ENCODE data around the gene FXYD2. TPM values are rescaled to one million over a fixed set of nuclear protein-coding genes. Genes with fewer than 3 reads are reported as not detected.

FXYD2 gene
- total RNA-seq, 1 donor from 2014 or later: not detected

GRCh38 chr11:117822074-117823033, 2.2 kb downstream of the FXYD2 start:
- no peaks in the 10 kb centered on the region for H3K79me2 ChIP-seq (ENCODE audit: insufficient read depth, low read length)
- no peaks in the 10 kb centered on the region for H3K36me3 Mint-ChIP-seq (ENCODE audit: low read depth, unreplicated experiment)
- H3K9me3 ChIP-seq (ENCODE audit: insufficient read depth, low read depth, low read length): no peaks in the 10 kb centered on the region
- no peaks in the 10 kb centered on the region for H3K36me3 ChIP-seq (ENCODE audit: insufficient read depth, low read length)
- no peak overlapping the region for H3K27ac Mint-ChIP-seq (ENCODE audit: unreplicated experiment)
- TF ChIP-seq CTCF (IDR thresholded peaks at IDR 0.05; ENCODE audit: insufficient read depth, low read depth, low read length) (peak; percentile 40), EZH2 (IDR thresholded peaks at IDR 0.05; ENCODE audit: insufficient read depth, low read length) (no peak)
- H3K27me3 ChIP-seq (ENCODE audit: insufficient read depth, low read length): no peaks in the 10 kb centered on the region
- no peak overlapping the region for H2AFZ ChIP-seq (ENCODE audit: low read depth, low read length)
- no peak overlapping the region for H3K9ac ChIP-seq (ENCODE audit: low read length)
- H3K27me3 Mint-ChIP-seq (ENCODE audit: low read depth, unreplicated experiment): peaks cover 18% of the 10 kb centered on the region
- no peak overlapping the region for H3K27ac ChIP-seq (ENCODE audit: low read depth, low read length)
- no peaks in the 10 kb centered on the region for H4K20me1 ChIP-seq (ENCODE audit: insufficient read depth, low read length)
- FAIRE-seq (no peak), DNase-seq (ENCODE audit: low read depth) (no peak)
- H3K4me3 ChIP-seq (ENCODE audit: insufficient read depth, low read depth, low read length): no peak overlapping the region
- no peaks in the 10 kb centered on the region for H3K9me3 Mint-ChIP-seq (ENCODE audit: unreplicated experiment)
- no peak overlapping the region for H3K4me3 Mint-ChIP-seq (ENCODE audit: unreplicated experiment)
- no peak overlapping the region for H3K4me2 ChIP-seq (ENCODE audit: low read length)
- peaks cover 25% of the 10 kb centered on the region for H3K4me1 ChIP-seq (ENCODE audit: insufficient read depth, low read length)
- H3K4me1 Mint-ChIP-seq (ENCODE audit: low read depth, unreplicated experiment): peaks cover 22% of the 10 kb centered on the region

- DNase-seq (ENCODE audit: low read depth) (no peak), FAIRE-seq (no peak)
- no peaks in the 10 kb centered on the region for H4K20me1 ChIP-seq (ENCODE audit: insufficient read depth, low read length)
- no peak overlapping the region for H2AFZ ChIP-seq (ENCODE audit: low read depth, low read length)
- Mint-ChIP-seq H3K27ac (ENCODE audit: unreplicated experiment) (no peak overlapping the region), H3K4me3 (ENCODE audit: unreplicated experiment) (no peak overlapping the region), H3K27me3 (ENCODE audit: low read depth, unreplicated experiment) (peaks cover 18% of the 10 kb centered on the region), H3K36me3 (ENCODE audit: low read depth, unreplicated experiment) (no peaks in the 10 kb centered on the region), H3K4me1 (ENCODE audit: low read depth, unreplicated experiment) (peaks cover 26% of the 10 kb centered on the region), H3K9me3 (ENCODE audit: unreplicated experiment) (no peaks in the 10 kb centered on the region)
- TF ChIP-seq CTCF (IDR thresholded peaks at IDR 0.05; ENCODE audit: insufficient read depth, low read depth, low read length): no peak
- no peak for TF ChIP-seq EZH2 (IDR thresholded peaks at IDR 0.05; ENCODE audit: insufficient read depth, low read length)
- no peaks in the 10 kb centered on the region for H3K27me3 ChIP-seq (ENCODE audit: insufficient read depth, low read length)
- no peaks in the 10 kb centered on the region for H3K9me3 ChIP-seq (ENCODE audit: insufficient read depth, low read depth, low read length)
- H3K4me2 ChIP-seq (ENCODE audit: low read length): no peak overlapping the region
- no peaks in the 10 kb centered on the region for H3K36me3 ChIP-seq (ENCODE audit: insufficient read depth, low read length)
- H3K4me3 ChIP-seq (ENCODE audit: insufficient read depth, low read depth, low read length): no peak overlapping the region
- H3K9ac ChIP-seq (ENCODE audit: low read length): no peak overlapping the region
- peaks cover 27% of the 10 kb centered on the region for H3K4me1 ChIP-seq (ENCODE audit: insufficient read depth, low read length)
- H3K27ac ChIP-seq (ENCODE audit: low read depth, low read length): no peak overlapping the region
- no peaks in the 10 kb centered on the region for H3K79me2 ChIP-seq (ENCODE audit: insufficient read depth, low read length)
Measured at GRCh38 chr11:117821431-117821830, 3.1 kb downstream of the FXYD2 start.

GRCh38 chr11:117820516-117820915, 4.0 kb downstream of the FXYD2 start:
- Histone ChIP-seq H2AFZ (ENCODE audit: low read depth, low read length) (no peak overlapping the region), H3K9me3 (ENCODE audit: insufficient read depth, low read depth, low read length) (no peaks in the 10 kb centered on the region), H3K79me2 (ENCODE audit: insufficient read depth, low read length) (no peaks in the 10 kb centered on the region), H3K4me1 (ENCODE audit: insufficient read depth, low read length) (peaks cover 27% of the 10 kb centered on the region), H3K9ac (ENCODE audit: low read length) (no peak overlapping the region), H3K27me3 (ENCODE audit: insufficient read depth, low read length) (no peaks in the 10 kb centered on the region), H3K4me3 (ENCODE audit: insufficient read depth, low read depth, low read length) (no peak overlapping the region), H4K20me1 (ENCODE audit: insufficient read depth, low read length) (no peaks in the 10 kb centered on the region), H3K36me3 (ENCODE audit: insufficient read depth, low read length) (no peaks in the 10 kb centered on the region), H3K27ac (ENCODE audit: low read depth, low read length) (no peak overlapping the region), H3K4me2 (ENCODE audit: low read length) (no peak overlapping the region)
- Mint-ChIP-seq H3K27ac (ENCODE audit: unreplicated experiment) (no peak overlapping the region), H3K27me3 (ENCODE audit: low read depth, unreplicated experiment) (peaks cover 15% of the 10 kb centered on the region), H3K4me1 (ENCODE audit: low read depth, unreplicated experiment) (peaks cover 30% of the 10 kb centered on the region), H3K9me3 (ENCODE audit: unreplicated experiment) (no peaks in the 10 kb centered on the region), H3K36me3 (ENCODE audit: low read depth, unreplicated experiment) (no peaks in the 10 kb centered on the region), H3K4me3 (ENCODE audit: unreplicated experiment) (no peak overlapping the region)
- no peak for TF ChIP-seq CTCF (IDR thresholded peaks at IDR 0.05; ENCODE audit: insufficient read depth, low read depth, low read length)
- TF ChIP-seq EZH2 (IDR thresholded peaks at IDR 0.05; ENCODE audit: insufficient read depth, low read length): no peak
- FAIRE-seq: no peak
- no peak for DNase-seq (ENCODE audit: low read depth)
